Smooth muscle cell (in vitro differentiated cells): ENCODE data around the gene PPARD. TPM values are rescaled to one million over a fixed set of nuclear protein-coding genes. Genes with fewer than 3 reads are reported as not detected.
A peak's percentile ranks its signal among the peaks of the same experiment; 100 is the strongest.
"Not testable (repeated sequence)": the region's sequence is repeated elsewhere in the genome, so short reads cannot be mapped to it uniquely, and the experiment has no call there.

ENCODE experiments used
- DNase-seq: peaks from one replicate; lab custom pipeline; 2025; ENCODE audit not compliant: unreplicated experiment; lab: John Stamatoyannopoulos, UW
- H2AFZ ChIP-seq: fragments of 200-600 bp; sonication (generic); 2 replicates; pipeline ENCODE4 v1.6.0; 2016; ENCODE audit warnings: antibody characterized with exemption, low read depth, mild to moderate bottlenecking
- H3F3A ChIP-seq: fragments of 200-600 bp; sonication (generic); 2 replicates; pipeline ENCODE4 v1.6.0; 2017; ENCODE audit warnings: antibody characterized with exemption, low read depth
- H3K27ac ChIP-seq: fragments of 200-600 bp; sonication (generic); 2 replicates; pipeline ENCODE4 v1.5.1; 2016; ENCODE audit warnings: low read depth, mild to moderate bottlenecking
- H3K27me3 ChIP-seq: fragments of 200-600 bp; sonication (generic); 2 replicates; pipeline ENCODE4 v1.6.1; 2016; ENCODE audit warnings: low read depth, mild to moderate bottlenecking
- H3K36me3 ChIP-seq: fragments of 200-600 bp; sonication (generic); 2 replicates; pipeline ENCODE4 v1.5.1; 2016; ENCODE audit warnings: low read depth
- H3K4me1 ChIP-seq: fragments of 200-600 bp; sonication (generic); 2 replicates; pipeline ENCODE4 v1.5.1; 2016; ENCODE audit warnings: low read depth
- H3K4me2 ChIP-seq: fragments of 200-600 bp; sonication (generic); 2 replicates; pipeline ENCODE4 v1.6.0; 2016; ENCODE audit warnings: mild to moderate bottlenecking
- H3K4me3 ChIP-seq: fragments of 200-600 bp; sonication (generic); 2 replicates; pipeline ENCODE4 v1.5.1; 2016; ENCODE audit warnings: mild to moderate bottlenecking
- H3K79me2 ChIP-seq: fragments of 200-600 bp; sonication (generic); 2 replicates; pipeline ENCODE4 v1.6.0; 2016; ENCODE audit warnings: low read depth, mild to moderate bottlenecking
- H3K9ac ChIP-seq: fragments of 200-600 bp; sonication (generic); 2 replicates; pipeline ENCODE4 v1.6.0; 2016; ENCODE audit warnings: low read depth
- H3K9me3 ChIP-seq: fragments of 200-600 bp; sonication (generic); replicated peaks from 2 replicates; pipeline ENCODE4 v1.5.1; 2016; ENCODE audit warnings: low read depth
- H4K20me1 ChIP-seq: fragments of 200-600 bp; sonication (generic); 2 replicates; pipeline ENCODE4 v1.6.0; 2016; ENCODE audit warnings: low read depth
- CTCF ChIP-seq: fragments of 200-600 bp; sonication (generic); IDR thresholded peaks from 2 replicates; pipeline ENCODE4 v1.5.1; 2017; ENCODE audit warnings: borderline replicate concordance, mild to moderate bottlenecking, antibody characterized with exemption; ENCODE audit not compliant: insufficient read depth, poor library complexity, severe bottlenecking
- WGBS: methylation state at CpG from one replicate; pipeline ENCODE4 v1.1.7; 2016; ENCODE audit warnings: low lambda C conversion rate; 5-methylcytosine and 5-hydroxymethylcytosine counted together
- polyA plus RNA-seq: library from polyadenylated mRNA; unstranded; fragments of >200 nt; fragmentation: Nextera tagmentation; extraction: Ambion mirVana; gene quantifications from 2 replicates; pipeline ENCODE4 v1.2.1, GENCODE V29; 2016
- total RNA-seq: library from RNA; depleted of rRNA; stranded (reverse); fragments of >200 nt; gene quantifications from 2 replicates; pipeline ENCODE4 v1.2.3, GENCODE V29; 2014

PPARD gene
- total and polyA plus RNA-seq, 2 experiments from 2014 or later = 8.2 to 31.1 TPM

GRCh38 chr6:35321091-35321490 is 21.3 kb upstream of the PPARD start:
- Histone ChIP-seq H4K20me1 (no peaks in the 10 kb centered on the region), H2AFZ (no peak overlapping the region), H3K4me2 (no peak overlapping the region), H3K36me3 (no peaks in the 10 kb centered on the region), H3K9me3 (no peaks in the 10 kb centered on the region), H3K4me1 (no peaks in the 10 kb centered on the region), H3K27ac (no peak overlapping the region), H3K79me2 (no peaks in the 10 kb centered on the region), H3K4me3 (no peak overlapping the region), H3K9ac (no peak overlapping the region), H3F3A (no peaks in the 10 kb centered on the region), H3K27me3 (peaks cover 15% of the 10 kb centered on the region)
- no peak for DNase-seq
- no peak for TF ChIP-seq CTCF
- 91% methylated on average over 8 of the region's 8 CpGs for WGBS

GRCh38 chr6:35327349-35328027 is 14.9 kb upstream of the PPARD start:
- 42% methylated on average over 7 of the region's 7 CpGs for WGBS

GRCh38 chr6:35328108-35328723 is 14.1 kb upstream of the PPARD start:
- 100% methylated on average over 1 of the region's 1 CpG for WGBS
- no peak for DNase-seq
- Histone ChIP-seq H3K4me1 (no peaks in the 10 kb centered on the region), H3K79me2 (no peaks in the 10 kb centered on the region), H3K36me3 (no peaks in the 10 kb centered on the region), H3K4me2 (no peak overlapping the region), H3K4me3 (no peak overlapping the region), H2AFZ (no peak overlapping the region), H3K9me3 (no peaks in the 10 kb centered on the region), H3F3A (no peaks in the 10 kb centered on the region), H3K27me3 (no peaks in the 10 kb centered on the region), H3K9ac (no peak overlapping the region), H3K27ac (no peak overlapping the region), H4K20me1 (no peaks in the 10 kb centered on the region)
- no peak for TF ChIP-seq CTCF

More at GRCh38 chr6:35327349-35328027, 14.9 kb upstream of the PPARD start:
- Histone ChIP-seq H3K9me3 (no peaks in the 10 kb centered on the region), H3K79me2 (no peaks in the 10 kb centered on the region), H3K4me1 (no peaks in the 10 kb centered on the region), H3K4me2 (no peak overlapping the region), H3K36me3 (no peaks in the 10 kb centered on the region), H3K4me3 (no peak overlapping the region), H3K27me3 (no peaks in the 10 kb centered on the region), H3K27ac (no peak overlapping the region), H3K9ac (no peak overlapping the region), H2AFZ (no peak overlapping the region), H4K20me1 (no peaks in the 10 kb centered on the region), H3F3A (no peaks in the 10 kb centered on the region)
- DNase-seq = no peak
- TF ChIP-seq CTCF = peak; percentile 35

- not testable (repeated sequence) for H3K9ac ChIP-seq, H3F3A ChIP-seq, H3K79me2 ChIP-seq, H3K4me2 ChIP-seq, H2AFZ ChIP-seq, H3K36me3 ChIP-seq, H3K9me3 ChIP-seq, H3K4me1 ChIP-seq, H4K20me1 ChIP-seq, H3K27me3 ChIP-seq, H3K4me3 ChIP-seq, DNase-seq, H3K27ac ChIP-seq
- 97% methylated on average over 8 of the region's 8 CpGs for WGBS
Observed at GRCh38 chr6:35328965-35329364, 13.4 kb upstream of the PPARD start.
